H9 (cell line): ENCODE results near the gene ADAM20. TPM values are rescaled to one million over a fixed set of nuclear protein-coding genes. Genes with fewer than 3 reads are reported as not detected.

Experiments used
- DNase-seq: peaks from one replicate; pipeline ENCODE4 v3.0.0-alpha.2; 2017
- H2AFZ ChIP-seq: one replicate; pipeline ENCODE4 v1.6.1; 2013; ENCODE audit warnings: mild to moderate bottlenecking, low read length, control low read depth, moderate library complexity
- H2AK5ac ChIP-seq: 2 replicates; pipeline ENCODE4 v1.6.1; 2013; ENCODE audit warnings: low read length, control low read depth, mixed read lengths; ENCODE audit not compliant: insufficient read length
- H2BK120ac ChIP-seq: one replicate; pipeline ENCODE4 v1.6.1; 2013; ENCODE audit warnings: low read depth, mild to moderate bottlenecking, low read length, control low read depth, inconsistent platforms; ENCODE audit not compliant: poor library complexity, severe bottlenecking
- H2BK12ac ChIP-seq: 2 replicates; pipeline ENCODE4 v1.6.1; 2013; ENCODE audit warnings: low read length, control low read depth, mixed read lengths, low read depth; ENCODE audit not compliant: insufficient read length
- H2BK15ac ChIP-seq: 2 replicates; pipeline ENCODE4 v1.6.1; 2013; ENCODE audit warnings: low read depth, low read length, control low read depth
- H2BK20ac ChIP-seq: one replicate; pipeline ENCODE4 v1.6.1; 2013; ENCODE audit warnings: low read depth, mild to moderate bottlenecking, low read length, control low read depth, inconsistent platforms; ENCODE audit not compliant: poor library complexity, severe bottlenecking
- H2BK5ac ChIP-seq: 2 replicates; pipeline ENCODE4 v1.6.1; 2013; ENCODE audit warnings: low read length, control low read depth, mixed read lengths; ENCODE audit not compliant: insufficient read length
- H3K14ac ChIP-seq: 2 replicates; pipeline ENCODE4 v1.6.1; 2013; ENCODE audit warnings: low read length, control low read depth; ENCODE audit not compliant: insufficient read depth
- H3K18ac ChIP-seq: 2 replicates; pipeline ENCODE4 v1.6.1; 2013; ENCODE audit warnings: low read depth, mild to moderate bottlenecking, mixed read lengths, low read length, control low read depth; ENCODE audit not compliant: insufficient read length
- H3K23ac ChIP-seq: 2 replicates; pipeline ENCODE4 v1.6.1; 2013; ENCODE audit warnings: low read length, control low read depth, mixed read lengths, low read depth; ENCODE audit not compliant: insufficient read length
- H3K23me2 ChIP-seq: 2 replicates; pipeline ENCODE4 v1.6.1; 2013; ENCODE audit warnings: low read depth, mild to moderate bottlenecking, mixed read lengths, low read length, control low read depth; ENCODE audit not compliant: insufficient read length, poor library complexity, severe bottlenecking
- H3K27ac ChIP-seq: 2 replicates; pipeline ENCODE4 v1.5.1; 2013; ENCODE audit warnings: low read length, control low read depth, mixed read lengths, low read depth; ENCODE audit not compliant: insufficient read length
- H3K27me3 ChIP-seq: 2 replicates; pipeline ENCODE4 v1.6.1; 2013; ENCODE audit warnings: low read length, control low read depth, inconsistent platforms; ENCODE audit not compliant: insufficient read depth
- H3K4ac ChIP-seq: 2 replicates; pipeline ENCODE4 v1.6.1; 2013; ENCODE audit warnings: low read depth, mild to moderate bottlenecking, control low read depth, inconsistent platforms, low read length, moderate library complexity
- H3K4me1 ChIP-seq: 2 replicates; pipeline ENCODE4 v1.6.1; 2013; ENCODE audit warnings: low read length, control low read depth, inconsistent platforms; ENCODE audit not compliant: insufficient read depth
- H3K4me2 ChIP-seq: 2 replicates; pipeline ENCODE4 v1.6.1; 2013; ENCODE audit warnings: low read length, control low read depth, mixed read lengths; ENCODE audit not compliant: insufficient read length, insufficient read depth
- H3K56ac ChIP-seq: 2 replicates; pipeline ENCODE4 v1.6.1; 2013; ENCODE audit warnings: low read depth, mild to moderate bottlenecking, mixed read lengths, low read length, control low read depth; ENCODE audit not compliant: insufficient read length
- H3K79me1 ChIP-seq: 2 replicates; pipeline ENCODE4 v1.6.1; 2013; ENCODE audit warnings: low read depth, mild to moderate bottlenecking, moderate library complexity, low read length, control low read depth, inconsistent platforms; ENCODE audit not compliant: insufficient read depth, poor library complexity, severe bottlenecking
- H3K79me2 ChIP-seq: 2 replicates; pipeline ENCODE4 v1.6.1; 2013; ENCODE audit warnings: low read length, control low read depth, inconsistent platforms; ENCODE audit not compliant: insufficient read depth
- H3K9ac ChIP-seq: 2 replicates; pipeline ENCODE4 v1.6.1; 2013; ENCODE audit warnings: low read length, control low read depth, mixed read lengths; ENCODE audit not compliant: insufficient read length; ENCODE audit errors: extremely low read depth
- H3K9me3 ChIP-seq: one replicate; pipeline ENCODE4 v1.6.1; 2013; ENCODE audit warnings: low read depth, low read length, inconsistent platforms; ENCODE audit not compliant: control insufficient read depth
- H3T11ph ChIP-seq: one replicate; pipeline ENCODE4 v1.6.1; 2013; ENCODE audit warnings: mild to moderate bottlenecking, low read length, control low read depth, inconsistent platforms
- H4K20me1 ChIP-seq: one replicate; pipeline ENCODE4 v1.6.1; 2013; ENCODE audit not compliant: control insufficient read depth, insufficient read length, insufficient read depth
- H4K5ac ChIP-seq: 2 replicates; pipeline ENCODE4 v1.6.1; 2013; ENCODE audit warnings: low read depth, mild to moderate bottlenecking, mixed read lengths, low read length, control low read depth; ENCODE audit not compliant: insufficient read length
- H4K8ac ChIP-seq: replicated peaks from 2 replicates; pipeline ENCODE4 v1.6.1; 2013; ENCODE audit warnings: low read length, control low read depth, mixed read lengths, low read depth; ENCODE audit not compliant: insufficient read length
- H4K91ac ChIP-seq: 2 replicates; pipeline ENCODE4 v1.6.1; 2013; ENCODE audit warnings: low read depth, mild to moderate bottlenecking, moderate library complexity, mixed read lengths, low read length, control low read depth; ENCODE audit not compliant: insufficient read length
- H3K27ac Mint-ChIP-seq, 3 experiments: 2 replicates in 2 of 3; 3 replicates in 1 of 3; pipeline ENCODE4 v1.8.0; 2020 to 2021; ENCODE audit warnings: mixed read lengths in 3 of 3, mild to moderate bottlenecking in 1 of 3, moderate library complexity in 1 of 3
- H3K27me3 Mint-ChIP-seq: 2 replicates; pipeline ENCODE4 v1.8.0; 2021; ENCODE audit warnings: low read depth, mild to moderate bottlenecking, moderate library complexity, mixed read lengths
- H3K36me3 Mint-ChIP-seq, 3 experiments: 2 replicates in 2 of 3; 3 replicates in 1 of 3; pipeline ENCODE4 v1.8.0; 2020 to 2021; ENCODE audit warnings: low read depth in 3 of 3, mixed read lengths in 3 of 3; ENCODE audit not compliant: insufficient read depth in 1 of 3
- H3K4me1 Mint-ChIP-seq, 2 experiments: 2 replicates each; pipeline ENCODE4 v1.8.0; 2020; ENCODE audit warnings: mixed read lengths in 2 of 2
- H3K4me3 Mint-ChIP-seq, 2 experiments: 2 replicates in 1 of 2; 3 replicates in 1 of 2; pipeline ENCODE4 v1.8.0; 2020 to 2021; ENCODE audit warnings: mild to moderate bottlenecking in 2 of 2, mixed read lengths in 2 of 2, moderate library complexity in 1 of 2
- H3K9me3 Mint-ChIP-seq, 2 experiments: 2 replicates in 1 of 2; 3 replicates in 1 of 2; pipeline ENCODE4 v1.8.0; 2020; ENCODE audit warnings: mild to moderate bottlenecking in 2 of 2, mixed read lengths in 2 of 2, moderate library complexity in 1 of 2
- CTCF ChIP-seq: fragments of 200-600 bp; sonication (generic); conservative IDR thresholded peaks from 3 replicates; pipeline ENCODE4 v1.8.0; 2021; ENCODE audit warnings: antibody characterized with exemption, mild to moderate bottlenecking
- long read RNA-seq: library from polyadenylated mRNA; unstranded; transcript quantifications from one replicate; pipeline ENCODE4 v2.0.0, GENCODE V29; 2020
- total RNA-seq: library from RNA; stranded (reverse); gene quantifications from 2 replicates; pipeline ENCODE4 v1.2.1, GENCODE V29; 2021

Gene ADAM20
- 0.24 and 0.28 TPM in 2 replicates for total RNA-seq
- long read RNA-seq: 0 reads

DNA sequence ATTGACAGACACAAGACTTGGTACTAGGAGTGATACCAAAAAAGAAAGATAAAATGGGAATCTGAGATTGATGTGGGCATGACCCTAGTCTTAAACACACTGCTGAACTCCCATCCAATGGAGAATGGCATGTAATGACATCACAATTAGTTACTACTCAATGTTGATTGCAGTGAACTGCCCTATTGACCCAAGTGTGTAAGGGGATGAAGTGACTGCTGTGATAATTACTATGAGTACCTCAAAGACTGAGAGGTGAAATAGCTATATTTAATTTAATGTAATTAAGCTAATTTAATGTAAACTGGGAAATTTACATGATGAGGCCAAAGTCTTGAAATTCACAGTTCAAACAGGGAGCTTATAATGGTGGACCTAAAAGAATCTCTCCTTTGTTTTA lies at the start of gene ADAM20:
ADAM20 (minus strand) TSS at position 101 of the 400 bp plus-strand sequence. CDS start 10,247 bp downstream, outside the sequence.
- Mint-ChIP-seq H3K36me3 (peaks cover 25 to 59% (median 32%) of the 10 kb centered on the region in 3 experiments), H3K9me3 (peaks cover 41 to 42% of the 10 kb centered on the region in 2 experiments), H3K27me3 (no peaks in the 10 kb centered on the region), H3K4me1 (no peaks in the 10 kb centered on the region), H3K27ac (no peak within 1 kb of the TSS), H3K4me3 (no peak within 1 kb of the TSS)
- H3K27ac ChIP-seq: no peak within 1 kb of the TSS
- H2BK5ac ChIP-seq: no peak within 1 kb of the TSS
- no peaks in the 10 kb centered on the region for H3K4me1 ChIP-seq
- H3K27me3 ChIP-seq: no peaks in the 10 kb centered on the region
- H3K23ac ChIP-seq: no peak within 1 kb of the TSS
- H3K18ac ChIP-seq: no peak within 1 kb of the TSS
- no peak within 1 kb of the TSS for H2AFZ ChIP-seq
- no peak for TF ChIP-seq CTCF
- no peak within 1 kb of the TSS for H2BK120ac ChIP-seq
- H3K23me2 ChIP-seq: no peaks in the 10 kb centered on the region
- H3K9ac ChIP-seq: no peak within 1 kb of the TSS
- H3K56ac ChIP-seq: no peak within 1 kb of the TSS
- H3K4me2 ChIP-seq: no peak within 1 kb of the TSS
- no peak within 1 kb of the TSS for H4K91ac ChIP-seq
- H2BK15ac ChIP-seq: no peak within 1 kb of the TSS
- no peak within 1 kb of the TSS for H2AK5ac ChIP-seq
- H2BK20ac ChIP-seq: no peak within 1 kb of the TSS
- H4K20me1 ChIP-seq: no peaks in the 10 kb centered on the region
- no peaks in the 10 kb centered on the region for H3K79me2 ChIP-seq
- DNase-seq: no peak
- no peak within 1 kb of the TSS for H2BK12ac ChIP-seq
- no peak within 1 kb of the TSS for H3K14ac ChIP-seq
- H4K8ac ChIP-seq: no peak within 1 kb of the TSS
- H3K79me1 ChIP-seq: no peaks in the 10 kb centered on the region
- no peak within 1 kb of the TSS for H3K4ac ChIP-seq
- H3T11ph ChIP-seq: no peak within 1 kb of the TSS
- no peak within 1 kb of the TSS for H4K5ac ChIP-seq
- H3K9me3 ChIP-seq: peaks cover 13% of the 10 kb centered on the region
